CD14-positive monocyte (primary cell): ENCODE results near the gene MAP2. TPM values are rescaled to one million over a fixed set of nuclear protein-coding genes. Genes with fewer than 3 reads are reported as not detected.

Experiments
- DNase-seq, 3 donors: peaks; one replicate each; pipeline ENCODE4 v3.0.0-alpha.2; 2011 to 2022
- H2AFZ ChIP-seq: 2 replicates; pipeline ENCODE4 v1.6.0; 2012; ENCODE audit warnings: mild to moderate bottlenecking, low read depth, low read length, inconsistent platforms; ENCODE audit not compliant: insufficient read depth, poor library complexity, severe bottlenecking
- H3K27ac ChIP-seq, 2 donors: 1 replicate in 1 of 2; 2 replicates in 1 of 2; pipeline ENCODE4 v1.5.1; 2012 to 2013; ENCODE audit warnings: low read length in 2 of 2, control low read depth in 1 of 2, inconsistent platforms in 1 of 2, low read depth in 1 of 2, mild to moderate bottlenecking in 1 of 2
- H3K27me3 ChIP-seq, 2 donors: one replicate each; pipeline versions ENCODE4 v1.6.0 to v1.6.1; 2011 to 2013; ENCODE audit warnings: low read length in 2 of 2; ENCODE audit not compliant: control insufficient read depth in 2 of 2, insufficient read depth in 2 of 2
- H3K36me3 ChIP-seq, 2 donors: replicated peaks in 1 of 2; 1 replicate in 1 of 2; 2 replicates in 1 of 2; pipeline versions ENCODE4 v1.5.1 to v1.6.1; 2012 to 2013; ENCODE audit warnings: low read length in 2 of 2, control low read depth in 1 of 2, inconsistent platforms in 1 of 2, mild to moderate bottlenecking in 1 of 2; ENCODE audit not compliant: insufficient read depth in 2 of 2, control insufficient read depth in 1 of 2
- H3K4me1 ChIP-seq, 2 donors: 1 replicate in 1 of 2; 2 replicates in 1 of 2; pipeline versions ENCODE4 v1.5.1 to v1.6.1; 2012 to 2013; ENCODE audit warnings: low read length in 2 of 2, control low read depth in 1 of 2, inconsistent platforms in 1 of 2, mild to moderate bottlenecking in 1 of 2, moderate library complexity in 1 of 2; ENCODE audit not compliant: insufficient read depth in 2 of 2, control insufficient read depth in 1 of 2
- H3K4me2 ChIP-seq: replicated peaks from 2 replicates; pipeline ENCODE3; 2012; ENCODE audit warnings: low read length, moderate library complexity, mild to moderate bottlenecking; ENCODE audit not compliant: poor library complexity, severe bottlenecking; ENCODE audit errors: extremely low read depth
- H3K4me3 ChIP-seq, 3 experiments: fragments of 200-600 bp in 1 of 3; sonication (generic) in 1 of 3; replicated peaks in 1 of 3; 1 replicate in 2 of 3; 2 replicates in 1 of 3; pipeline ENCODE4 v1.5.1; 2011 to 2013; ENCODE audit warnings: low read length in 3 of 3, mild to moderate bottlenecking in 3 of 3, control low read depth in 2 of 3, low read depth in 2 of 3, inconsistent platforms in 1 of 3, moderate library complexity in 1 of 3
- H3K79me2 ChIP-seq: 2 replicates; pipeline ENCODE4 v1.6.0; 2012; ENCODE audit warnings: mild to moderate bottlenecking, control low read depth, inconsistent platforms, low read length, moderate library complexity; ENCODE audit not compliant: insufficient read depth
- H3K9ac ChIP-seq: 2 replicates; pipeline ENCODE4 v1.6.0; 2017; ENCODE audit warnings: low read length, mild to moderate bottlenecking; ENCODE audit not compliant: insufficient read depth, poor library complexity, severe bottlenecking
- H3K9me3 ChIP-seq, 2 donors: replicated peaks in 1 of 2; 1 replicate in 1 of 2; 2 replicates in 1 of 2; pipeline versions ENCODE4 v1.5.1 to v1.6.1; 2012 to 2013; ENCODE audit warnings: low read length in 2 of 2, control low read depth in 1 of 2; ENCODE audit not compliant: control insufficient read depth in 1 of 2, insufficient read depth in 1 of 2
- H4K20me1 ChIP-seq: 2 replicates; pipeline ENCODE4 v1.6.0; 2012; ENCODE audit warnings: mild to moderate bottlenecking, low read length, control low read depth, moderate library complexity; ENCODE audit not compliant: insufficient read depth
- H3K27ac Mint-ChIP-seq, 7 donors: one replicate each; pipeline ENCODE4 v1.8.0; 2020; ENCODE audit warnings: mild to moderate bottlenecking in 7 of 7, mixed read lengths in 7 of 7, moderate library complexity in 6 of 7, inconsistent platforms in 2 of 7
- H3K27me3 Mint-ChIP-seq, 3 donors: one replicate each; pipeline ENCODE4 v1.8.0; 2021 to 2022; ENCODE audit warnings: low read depth in 3 of 3, mild to moderate bottlenecking in 3 of 3, mixed read lengths in 3 of 3, moderate library complexity in 3 of 3, inconsistent platforms in 1 of 3
- H3K36me3 Mint-ChIP-seq, 2 donors: one replicate each; pipeline ENCODE4 v1.8.0; 2020; ENCODE audit warnings: mixed read lengths in 2 of 2, inconsistent platforms in 1 of 2, mild to moderate bottlenecking in 1 of 2
- H3K4me1 Mint-ChIP-seq: one replicate; pipeline ENCODE4 v1.8.0; 2020; ENCODE audit warnings: mild to moderate bottlenecking, mixed read lengths
- H3K4me3 Mint-ChIP-seq, 2 donors: one replicate each; pipeline ENCODE4 v1.8.0; 2020; ENCODE audit warnings: mild to moderate bottlenecking in 2 of 2, mixed read lengths in 2 of 2, moderate library complexity in 1 of 2
- H3K9me3 Mint-ChIP-seq, 7 donors: one replicate each; pipeline ENCODE4 v1.8.0; 2020 to 2022; ENCODE audit warnings: mixed read lengths in 7 of 7, mild to moderate bottlenecking in 6 of 7, moderate library complexity in 6 of 7, inconsistent platforms in 2 of 7
- CTCF ChIP-seq: fragments of 200-600 bp; IDR thresholded peaks from one replicate; pipeline ENCODE4 v1.8.0; 2022; ENCODE audit warnings: antibody characterized with exemption, mild to moderate bottlenecking
- WGBS: methylation state at CpG from one replicate; pipeline ENCODE4 v1.1.5; 2013; ENCODE audit warnings: missing lambda C conversion rate; ENCODE audit not compliant: insufficient coverage; 5-methylcytosine and 5-hydroxymethylcytosine counted together
- intact Hi-C, 2 donors: fragments of 100-400 bp; cut with micrococcal nuclease; formaldehyde crosslinking; loops; one replicate each; pipeline versions ENCODE4 v1.15.0 to v1.15.1; 2023
- polyA plus RNA-seq, 3 donors: library from polyadenylated mRNA; depleted of rRNA in 1 of 3; unstranded in 2 of 3; stranded (reverse) in 1 of 3; fragments of 300-500 nt in 2 of 3; fragments of >200 nt in 1 of 3; fragmentation: Illumina TruSeq in 2 of 3; gene quantifications; 1 replicate in 2 of 3; 2 replicates in 1 of 3; pipeline ENCODE4 v1.2.3, GENCODE V29; 2012 to 2021

Gene MAP2
- polyA plus RNA-seq, 3 donors: not detected

- Mint-ChIP-seq H3K27me3 (no peaks in the 10 kb centered on the region), H3K4me1 (no peaks in the 10 kb centered on the region), H3K27ac (no peak overlapping the region), H3K36me3 (no peaks in the 10 kb centered on the region), H3K9me3 (peaks cover 0 to 4% (median 0%) of the 10 kb centered on the region in 7 donors), H3K4me3 (no peak overlapping the region)
- Histone ChIP-seq H3K79me2 (no peaks in the 10 kb centered on the region), H3K27ac (no peak overlapping the region), H3K4me3 (no peak overlapping the region), H3K9ac (no peak overlapping the region), H3K36me3 (no peaks in the 10 kb centered on the region), H3K4me2 (no peak overlapping the region), H3K4me1 (no peaks in the 10 kb centered on the region), H4K20me1 (no peaks in the 10 kb centered on the region), H3K9me3 (no peaks in the 10 kb centered on the region), H2AFZ (no peak overlapping the region), H3K27me3 (no peaks in the 10 kb centered on the region)
- TF ChIP-seq CTCF: no peak
- WGBS: 100% methylated on average over 2 of the region's 4 CpGs
- DNase-seq: no peak
- intact Hi-C loops: no loop called here
Observed at GRCh38 chr2:209663656-209664055, 239.8 kb downstream of the MAP2 start.

GRCh38 chr2:209666296-209666695 is 242.4 kb downstream of the MAP2 start:
- no peaks in the 10 kb centered on the region for H3K9me3 ChIP-seq
- Mint-ChIP-seq H3K4me3 (no peak overlapping the region), H3K9me3 (peaks cover 0 to 1% (median 0%) of the 10 kb centered on the region in 7 donors), H3K36me3 (no peaks in the 10 kb centered on the region), H3K4me1 (no peaks in the 10 kb centered on the region), H3K27ac (no peak overlapping the region), H3K27me3 (no peaks in the 10 kb centered on the region)
- no peak for DNase-seq
- TF ChIP-seq CTCF: no peak
- H4K20me1 ChIP-seq: no peaks in the 10 kb centered on the region
- H2AFZ ChIP-seq: no peak overlapping the region
- no peak overlapping the region for H3K4me2 ChIP-seq
- no peaks in the 10 kb centered on the region for H3K79me2 ChIP-seq
- no peaks in the 10 kb centered on the region for H3K36me3 ChIP-seq
- no peak overlapping the region for H3K27ac ChIP-seq
- no peaks in the 10 kb centered on the region for H3K4me1 ChIP-seq
- intact Hi-C loops: no loop called here
- WGBS: no CpG with 5 or more reads among the region's 1 CpG
- H3K4me3 ChIP-seq: no peak overlapping the region
- no peak overlapping the region for H3K9ac ChIP-seq
- H3K27me3 ChIP-seq: no peaks in the 10 kb centered on the region
